Muscle layer of colon (tissue), 2 donors: ENCODE results near the gene SLC1A1.
A peak's percentile ranks its signal among the peaks of the same experiment; 100 is the strongest.
"Not testable (repeated sequence)": the region's sequence is repeated elsewhere in the genome, so short reads cannot be mapped to it uniquely, and the experiment has no call there.

Source experiments
- H3K27ac ChIP-seq: one replicate; pipeline ENCODE4 v1.7.0; 2013; ENCODE audit warnings: low read depth, mild to moderate bottlenecking, low read length, moderate library complexity
- H3K27me3 ChIP-seq, 2 donors: one replicate each; pipeline ENCODE4 v1.7.0; 2013; ENCODE audit warnings: low read length in 2 of 2, mild to moderate bottlenecking in 2 of 2; ENCODE audit not compliant: insufficient read depth in 2 of 2, control insufficient read depth in 1 of 2
- H3K36me3 ChIP-seq: one replicate; pipeline ENCODE4 v1.7.0; 2013; ENCODE audit warnings: mild to moderate bottlenecking, low read length; ENCODE audit not compliant: insufficient read depth
- H3K4me1 ChIP-seq: one replicate; pipeline ENCODE4 v1.7.0; 2013; ENCODE audit warnings: mild to moderate bottlenecking, low read length; ENCODE audit not compliant: insufficient read depth
- H3K4me3 ChIP-seq, 2 donors: one replicate each; pipeline ENCODE4 v1.7.0; 2013; ENCODE audit warnings: low read length in 2 of 2, low read depth in 1 of 2, mild to moderate bottlenecking in 1 of 2, moderate library complexity in 1 of 2
- H3K9ac ChIP-seq: one replicate; pipeline ENCODE4 v1.7.0; 2013; ENCODE audit warnings: low read length
- H3K9me3 ChIP-seq: one replicate; pipeline ENCODE4 v1.7.0; 2013; ENCODE audit warnings: mild to moderate bottlenecking, low read length
- donor health status: abdominal sarcoma.
- donor health status: Adenocarcinoma of cecum.

The SLC1A1 gene

GRCh38 chr9:4596165-4596922 lies 106.1 kb downstream of the SLC1A1 start:
- Histone ChIP-seq H3K4me1 (peaks cover 25% of the 10 kb centered on the region), H3K9ac (no peak overlapping the region), H3K27me3 (no peaks in the 10 kb centered on the region), H3K27ac (peak overlapping the region; percentile 63), H3K4me3 (peak overlapping the region in 1 of 2 donors; percentile 5), H3K9me3 (no peaks in the 10 kb centered on the region), H3K36me3 (no peaks in the 10 kb centered on the region)

- no peak overlapping the region for H3K27ac ChIP-seq
- H3K4me1 ChIP-seq: peaks cover 20% of the 10 kb centered on the region
- no peak overlapping the region for H3K4me3 ChIP-seq
- no peaks in the 10 kb centered on the region for H3K36me3 ChIP-seq
- H3K9me3 ChIP-seq: no peaks in the 10 kb centered on the region
- no peaks in the 10 kb centered on the region for H3K27me3 ChIP-seq
- H3K9ac ChIP-seq: no peak overlapping the region
These were observed 110.1 kb downstream of the SLC1A1 start for GRCh38 chr9:4600368-4600767.

- H3K9me3 ChIP-seq: no peaks in the 10 kb centered on the region
- no peaks in the 10 kb centered on the region for H3K27me3 ChIP-seq
- no peak overlapping the region for H3K4me3 ChIP-seq
- no peak overlapping the region for H3K27ac ChIP-seq
- H3K4me1 ChIP-seq: no peaks in the 10 kb centered on the region
- no peak overlapping the region for H3K9ac ChIP-seq
- H3K36me3 ChIP-seq: no peaks in the 10 kb centered on the region
These were observed 113.6 kb downstream of the SLC1A1 start for GRCh38 chr9:4603830-4604229.

GRCh38 chr9:4604678-4605095 lies 114.4 kb downstream of the SLC1A1 start:
- H3K9me3 ChIP-seq: no peaks in the 10 kb centered on the region
- no peak overlapping the region for H3K9ac ChIP-seq
- no peaks in the 10 kb centered on the region for H3K27me3 ChIP-seq
- H3K36me3 ChIP-seq: no peaks in the 10 kb centered on the region
- no peak overlapping the region for H3K27ac ChIP-seq
- no peaks in the 10 kb centered on the region for H3K4me1 ChIP-seq
- H3K4me3 ChIP-seq: no peak overlapping the region

- H3K9ac ChIP-seq, H3K36me3 ChIP-seq, H3K4me3 ChIP-seq, H3K9me3 ChIP-seq, H3K27ac ChIP-seq, H3K4me1 ChIP-seq, H3K27me3 ChIP-seq: not testable (repeated sequence)
These were observed 115.8 kb downstream of the SLC1A1 start for GRCh38 chr9:4606033-4606432.

- H3K36me3 ChIP-seq: no peaks in the 10 kb centered on the region
- H3K4me1 ChIP-seq: no peaks in the 10 kb centered on the region
- H3K9ac ChIP-seq: no peak overlapping the region
- H3K27ac ChIP-seq: no peak overlapping the region
- no peaks in the 10 kb centered on the region for H3K27me3 ChIP-seq
- H3K4me3 ChIP-seq: no peak overlapping the region
- H3K9me3 ChIP-seq: no peaks in the 10 kb centered on the region
These were observed 124.4 kb downstream of the SLC1A1 start for GRCh38 chr9:4614627-4615026.

- Histone ChIP-seq H3K4me3 (no peak overlapping the region), H3K36me3 (no peaks in the 10 kb centered on the region), H3K27ac (no peak overlapping the region), H3K9ac (no peak overlapping the region), H3K9me3 (no peaks in the 10 kb centered on the region), H3K27me3 (no peaks in the 10 kb centered on the region), H3K4me1 (no peaks in the 10 kb centered on the region)
These were observed 125.0 kb downstream of the SLC1A1 start for GRCh38 chr9:4615251-4615650.

- Histone ChIP-seq H3K4me1 (no peaks in the 10 kb centered on the region), H3K27ac (no peak overlapping the region), H3K27me3 (no peaks in the 10 kb centered on the region), H3K9ac (no peak overlapping the region), H3K4me3 (no peak overlapping the region), H3K36me3 (no peaks in the 10 kb centered on the region), H3K9me3 (no peaks in the 10 kb centered on the region)
These were observed 125.5 kb downstream of the SLC1A1 start for GRCh38 chr9:4615778-4616177.

- H3K27me3 ChIP-seq: no peaks in the 10 kb centered on the region
- H3K9ac ChIP-seq: no peak overlapping the region
- H3K4me3 ChIP-seq: no peak overlapping the region
- H3K4me1 ChIP-seq: no peaks in the 10 kb centered on the region
- H3K36me3 ChIP-seq: no peaks in the 10 kb centered on the region
- no peaks in the 10 kb centered on the region for H3K9me3 ChIP-seq
- H3K27ac ChIP-seq: no peak overlapping the region
These were observed 127.5 kb downstream of the SLC1A1 start for GRCh38 chr9:4617752-4618151.

- no peak overlapping the region for H3K9ac ChIP-seq
- no peaks in the 10 kb centered on the region for H3K36me3 ChIP-seq
- H3K27ac ChIP-seq: no peak overlapping the region
- no peaks in the 10 kb centered on the region for H3K9me3 ChIP-seq
- H3K4me1 ChIP-seq: no peaks in the 10 kb centered on the region
- no peak overlapping the region for H3K4me3 ChIP-seq
- H3K27me3 ChIP-seq: no peaks in the 10 kb centered on the region
These were observed 128.4 kb downstream of the SLC1A1 start for GRCh38 chr9:4618700-4619099.

- Histone ChIP-seq H3K36me3 (no peaks in the 10 kb centered on the region), H3K9me3 (no peaks in the 10 kb centered on the region), H3K9ac (no peak overlapping the region), H3K4me3 (no peak overlapping the region), H3K27me3 (no peaks in the 10 kb centered on the region), H3K4me1 (no peaks in the 10 kb centered on the region), H3K27ac (no peak overlapping the region)
These were observed 129.9 kb downstream of the SLC1A1 start for GRCh38 chr9:4620057-4620765.
